ENCODE data around the gene EEPD1.

GRCh38 chr7:36215457-36215765, 62.4 kb downstream of the EEPD1 start:
- TF ChIP-seq ZNF473 (tag by site-specific recombination; IDR thresholded peaks at IDR 0.05) = no peak
- TF ChIP-seq, protein P1, sequence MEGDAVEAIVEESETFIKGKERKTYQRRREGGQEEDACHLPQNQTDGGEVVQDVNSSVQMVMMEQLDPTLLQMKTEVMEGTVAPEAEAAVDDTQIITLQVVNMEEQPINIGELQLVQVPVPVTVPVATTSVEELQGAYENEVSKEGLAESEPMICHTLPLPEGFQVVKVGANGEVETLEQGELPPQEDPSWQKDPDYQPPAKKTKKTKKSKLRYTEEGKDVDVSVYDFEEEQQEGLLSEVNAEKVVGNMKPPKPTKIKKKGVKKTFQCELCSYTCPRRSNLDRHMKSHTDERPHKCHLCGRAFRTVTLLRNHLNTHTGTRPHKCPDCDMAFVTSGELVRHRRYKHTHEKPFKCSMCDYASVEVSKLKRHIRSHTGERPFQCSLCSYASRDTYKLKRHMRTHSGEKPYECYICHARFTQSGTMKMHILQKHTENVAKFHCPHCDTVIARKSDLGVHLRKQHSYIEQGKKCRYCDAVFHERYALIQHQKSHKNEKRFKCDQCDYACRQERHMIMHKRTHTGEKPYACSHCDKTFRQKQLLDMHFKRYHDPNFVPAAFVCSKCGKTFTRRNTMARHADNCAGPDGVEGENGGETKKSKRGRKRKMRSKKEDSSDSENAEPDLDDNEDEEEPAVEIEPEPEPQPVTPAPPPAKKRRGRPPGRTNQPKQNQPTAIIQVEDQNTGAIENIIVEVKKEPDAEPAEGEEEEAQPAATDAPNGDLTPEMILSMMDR (tag by site-specific recombination; IDR thresholded peaks at IDR 0.05) = no peak
- TF ChIP-seq ZBTB6 (tag by site-specific recombination; IDR thresholded peaks at IDR 0.05) = no peak
- no peak for TF ChIP-seq ZNF114 (tag by site-specific recombination; IDR thresholded peaks at IDR 0.05)
- no peak for TF ChIP-seq ZIC2 (tag by site-specific recombination; IDR thresholded peaks at IDR 0.05)
- no peak for TF ChIP-seq ZNF660 (tag by site-specific recombination; IDR thresholded peaks at IDR 0.05)
- no peak for TF ChIP-seq ZNF677 (tag by site-specific recombination; IDR thresholded peaks at IDR 0.05)
- no peak for TF ChIP-seq ZNF140 (tag by site-specific recombination; IDR thresholded peaks at IDR 0.05)
- TF ChIP-seq ZNF292 (tag by site-specific recombination; IDR thresholded peaks at IDR 0.05; ENCODE audit: borderline replicate concordance, low read depth) = no peak
- TF ChIP-seq FEZF1 (tag by site-specific recombination; IDR thresholded peaks at IDR 0.05) = no peak
